DOHH2 (cell line): Measurements from ENCODE around the gene CYP2A13.
"Not testable (repeated sequence)": the region's sequence is repeated elsewhere in the genome, so short reads cannot be mapped to it uniquely, and the experiment has no call there.

Experiments
- H3F3A ChIP-seq: fragments of 200-600 bp; sonication (generic), shearing (Covaris generic); 2 replicates; pipeline ENCODE4 v1.6.0; 2016; ENCODE audit warnings: antibody characterized with exemption, mild to moderate bottlenecking; ENCODE audit not compliant: control insufficient read depth, insufficient read depth
- H3K27ac ChIP-seq: fragments of 200-600 bp; sonication (generic); 2 replicates; pipeline ENCODE4 v1.5.1; 2014; ENCODE audit warnings: low read depth, mild to moderate bottlenecking, low read length, moderate library complexity
- H3K27me3 ChIP-seq: fragments of 200-600 bp; sonication (generic); 2 replicates; pipeline ENCODE4 v1.6.1; 2014; ENCODE audit warnings: mild to moderate bottlenecking, low read length, mixed read lengths; ENCODE audit not compliant: control insufficient read depth
- H3K36me3 ChIP-seq: fragments of 200-600 bp; sonication (generic); 2 replicates; pipeline ENCODE4 v1.6.1; 2014; ENCODE audit warnings: mild to moderate bottlenecking, low read length, moderate library complexity, mixed read lengths; ENCODE audit not compliant: control insufficient read depth
- H3K4me1 ChIP-seq: fragments of 200-600 bp; sonication (generic); 2 replicates; pipeline ENCODE4 v1.6.1; 2014; ENCODE audit warnings: mild to moderate bottlenecking, low read length, mixed read lengths; ENCODE audit not compliant: control insufficient read depth
- H3K4me2 ChIP-seq: fragments of 200-600 bp; sonication (generic); 2 replicates; pipeline ENCODE4 v1.6.0; 2014; ENCODE audit warnings: mild to moderate bottlenecking, low read length, moderate library complexity
- H3K4me3 ChIP-seq: fragments of 200-600 bp; sonication (generic); 2 replicates; pipeline ENCODE4 v1.5.1; 2014; ENCODE audit warnings: mild to moderate bottlenecking, low read length, mixed read lengths
- H3K79me2 ChIP-seq: fragments of 200-600 bp; sonication (generic); 2 replicates; pipeline ENCODE4 v1.6.1; 2014; ENCODE audit warnings: mild to moderate bottlenecking, low read length, mixed read lengths; ENCODE audit not compliant: control insufficient read depth
- H3K9me2 ChIP-seq: fragments of 200-600 bp; sonication (generic); replicated peaks from 2 replicates; pipeline ENCODE4 v1.6.1; 2014; ENCODE audit warnings: mild to moderate bottlenecking, low read length, mixed read lengths; ENCODE audit not compliant: control insufficient read depth
- H3K9me3 ChIP-seq: fragments of 200-600 bp; sonication (generic); 2 replicates; pipeline ENCODE4 v1.6.1; 2014; ENCODE audit warnings: antibody characterized with exemption, low read length, mixed read lengths; ENCODE audit not compliant: control insufficient read depth, insufficient read depth
- H4K20me1 ChIP-seq: fragments of 200-600 bp; sonication (generic); 2 replicates; pipeline ENCODE4 v1.6.0; 2014; ENCODE audit warnings: low read depth, mild to moderate bottlenecking, antibody characterized with exemption, low read length, moderate library complexity; ENCODE audit not compliant: control insufficient read depth, insufficient read depth
- EZH2phosphoT487 ChIP-seq: fragments of 200-600 bp; sonication (generic); IDR thresholded peaks from 2 replicates; pipeline ENCODE4 v1.6.1; 2017; ENCODE audit warnings: borderline replicate concordance, mild to moderate bottlenecking, antibody characterized with exemption, low read length, moderate library complexity, mixed read lengths
- TF ChIP-seq, protein P1 (sequence below): fragments of 200-600 bp; sonication (generic); IDR thresholded peaks from one replicate; pipeline ENCODE4 v1.5.1; 2014; ENCODE audit warnings: antibody characterized with exemption, mild to moderate bottlenecking, low read depth, low read length; ENCODE audit not compliant: poor library complexity, severe bottlenecking

CYP2A13 gene

DNA sequence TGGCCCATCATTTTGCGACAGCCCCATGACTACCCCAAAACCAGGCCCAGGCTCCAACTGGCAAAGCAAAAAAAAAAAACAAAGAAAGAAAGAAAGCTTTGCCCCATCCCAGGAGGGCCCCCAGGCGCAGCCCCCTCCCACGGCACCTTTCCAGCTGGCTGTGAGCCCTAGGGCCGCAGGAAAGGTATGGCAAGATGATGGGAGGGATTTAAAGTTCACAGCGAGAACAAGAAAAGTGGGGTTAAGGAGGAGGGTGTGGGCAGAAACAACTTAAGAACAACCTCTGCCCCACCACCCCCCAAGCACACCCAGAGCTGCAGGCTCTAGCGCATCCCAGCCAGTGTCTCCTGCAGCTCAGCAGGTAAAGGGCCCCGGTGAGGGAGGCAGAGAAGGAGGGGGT lies 25.9 kb downstream of the CYP2A13 start, which contains the start of gene CYP2F1:
Gene CYP2F1, plus strand, starts transcription at position 301 of the 400 bp plus-strand sequence. CDS start 1,757 bp downstream, outside the sequence.
- Histone ChIP-seq H3K27ac (no peak within 1 kb of the TSS), H3K4me1 (no peaks in the 10 kb centered on the region), H3K4me2 (no peak within 1 kb of the TSS), H3K9me2 (no peaks in the 10 kb centered on the region), H3K4me3 (no peak within 1 kb of the TSS), H3K79me2 (no peaks in the 10 kb centered on the region), H3K9me3 (no peaks in the 10 kb centered on the region), H3F3A (no peaks in the 10 kb centered on the region), H4K20me1 (no peaks in the 10 kb centered on the region), H3K36me3 (no peaks in the 10 kb centered on the region), H3K27me3 (no peaks in the 10 kb centered on the region)
- no peak for TF ChIP-seq EZH2phosphoT487
- TF ChIP-seq, protein P1, sequence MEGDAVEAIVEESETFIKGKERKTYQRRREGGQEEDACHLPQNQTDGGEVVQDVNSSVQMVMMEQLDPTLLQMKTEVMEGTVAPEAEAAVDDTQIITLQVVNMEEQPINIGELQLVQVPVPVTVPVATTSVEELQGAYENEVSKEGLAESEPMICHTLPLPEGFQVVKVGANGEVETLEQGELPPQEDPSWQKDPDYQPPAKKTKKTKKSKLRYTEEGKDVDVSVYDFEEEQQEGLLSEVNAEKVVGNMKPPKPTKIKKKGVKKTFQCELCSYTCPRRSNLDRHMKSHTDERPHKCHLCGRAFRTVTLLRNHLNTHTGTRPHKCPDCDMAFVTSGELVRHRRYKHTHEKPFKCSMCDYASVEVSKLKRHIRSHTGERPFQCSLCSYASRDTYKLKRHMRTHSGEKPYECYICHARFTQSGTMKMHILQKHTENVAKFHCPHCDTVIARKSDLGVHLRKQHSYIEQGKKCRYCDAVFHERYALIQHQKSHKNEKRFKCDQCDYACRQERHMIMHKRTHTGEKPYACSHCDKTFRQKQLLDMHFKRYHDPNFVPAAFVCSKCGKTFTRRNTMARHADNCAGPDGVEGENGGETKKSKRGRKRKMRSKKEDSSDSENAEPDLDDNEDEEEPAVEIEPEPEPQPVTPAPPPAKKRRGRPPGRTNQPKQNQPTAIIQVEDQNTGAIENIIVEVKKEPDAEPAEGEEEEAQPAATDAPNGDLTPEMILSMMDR: no peak

DNA sequence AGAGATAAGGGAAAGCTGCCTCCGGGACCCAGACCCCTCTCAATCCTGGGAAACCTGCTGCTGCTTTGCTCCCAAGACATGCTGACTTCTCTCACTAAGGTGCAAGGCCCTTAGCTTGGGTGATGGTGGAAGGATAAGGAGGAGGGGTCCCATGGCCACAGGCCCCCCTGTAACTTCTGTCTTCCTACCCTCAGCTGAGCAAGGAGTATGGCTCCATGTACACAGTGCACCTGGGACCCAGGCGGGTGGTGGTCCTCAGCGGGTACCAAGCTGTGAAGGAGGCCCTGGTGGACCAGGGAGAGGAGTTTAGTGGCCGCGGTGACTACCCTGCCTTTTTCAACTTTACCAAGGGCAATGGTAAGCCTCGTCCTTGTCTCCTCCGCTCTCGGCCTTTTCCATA lies 28.0 kb downstream of the CYP2A13 start:
- Histone ChIP-seq H3K79me2 (no peaks in the 10 kb centered on the region), H3K9me3 (no peaks in the 10 kb centered on the region), H3K4me3 (no peak overlapping the region), H3K27ac (no peak overlapping the region), H3K36me3 (no peaks in the 10 kb centered on the region), H3K4me2 (no peak overlapping the region), H4K20me1 (no peaks in the 10 kb centered on the region), H3F3A (no peaks in the 10 kb centered on the region), H3K4me1 (no peaks in the 10 kb centered on the region), H3K9me2 (no peaks in the 10 kb centered on the region), H3K27me3 (no peaks in the 10 kb centered on the region)
- no peak for TF ChIP-seq EZH2phosphoT487
- TF ChIP-seq, protein P1: no peak

DNA sequence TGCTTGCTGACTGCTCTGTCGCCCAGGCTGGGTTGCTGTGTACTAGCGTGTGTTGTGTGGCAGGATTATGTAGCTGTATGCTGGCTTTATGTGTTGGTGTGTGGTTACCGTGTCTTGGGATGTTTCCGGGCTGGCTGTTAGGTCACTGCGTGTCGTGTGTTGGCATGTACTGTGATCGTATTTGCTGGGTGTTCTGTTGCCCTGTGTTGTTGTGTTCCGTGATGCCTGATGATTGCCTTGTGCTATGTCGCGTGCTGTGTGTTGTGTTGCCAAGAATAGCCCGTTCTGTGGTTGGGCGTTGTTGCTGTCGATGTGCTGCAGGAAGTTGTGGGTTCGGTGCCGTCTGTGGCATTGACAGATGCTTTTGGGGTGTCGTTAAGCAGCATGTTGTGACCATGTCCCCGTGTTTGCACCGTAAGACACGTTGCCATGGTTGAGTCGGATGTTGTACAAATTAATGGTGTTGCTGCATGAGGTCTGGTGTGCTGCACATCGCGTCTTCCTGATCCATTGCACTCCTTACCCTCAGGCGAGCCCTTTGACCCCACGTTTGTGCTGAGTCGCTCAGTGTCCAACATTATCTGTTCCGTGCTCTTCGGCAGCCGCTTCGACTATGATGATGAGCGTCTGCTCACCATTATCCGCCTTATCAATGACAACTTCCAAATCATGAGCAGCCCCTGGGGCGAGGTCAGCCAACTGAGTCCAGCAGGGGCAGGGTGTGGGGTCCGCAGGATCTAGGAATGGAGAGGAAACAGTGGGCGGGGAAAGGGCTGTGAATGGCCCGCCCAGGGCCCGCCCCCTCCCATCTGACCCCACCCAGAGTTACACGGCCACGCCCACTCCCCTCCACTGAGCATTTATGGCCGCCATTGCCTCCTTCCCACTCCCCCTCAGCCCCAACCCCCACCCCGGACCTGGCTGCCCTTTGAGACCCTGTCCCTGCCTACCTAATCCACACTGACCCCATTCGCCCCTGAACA lies 33.0 kb downstream of the CYP2A13 start:
- H3K9me2 ChIP-seq, H3K36me3 ChIP-seq, H4K20me1 ChIP-seq, H3K27me3 ChIP-seq, H3K4me3 ChIP-seq, H3F3A ChIP-seq, H3K4me1 ChIP-seq, H3K9me3 ChIP-seq, H3K27ac ChIP-seq, H3K4me2 ChIP-seq, H3K79me2 ChIP-seq: not testable (repeated sequence)

DNA sequence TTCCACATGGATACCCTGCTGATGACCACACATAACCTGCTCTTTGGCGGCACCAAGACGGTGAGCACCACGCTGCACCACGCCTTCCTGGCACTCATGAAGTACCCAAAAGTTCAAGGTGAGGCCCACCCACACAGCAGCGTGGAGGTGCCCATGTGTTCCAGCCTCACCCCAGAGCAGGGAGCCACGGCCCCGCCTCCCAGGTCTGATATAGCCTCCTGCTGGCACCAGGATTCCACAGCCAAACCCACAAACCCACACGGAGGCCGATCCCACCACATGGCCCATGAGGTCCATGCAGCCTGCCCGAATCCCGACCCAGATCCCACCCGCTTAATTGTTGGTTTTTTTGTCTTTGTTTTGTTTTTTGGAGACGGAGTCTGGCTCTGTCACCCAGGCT lies 34.6 kb downstream of the CYP2A13 start:
- H3K79me2 ChIP-seq, H3K4me3 ChIP-seq, H3F3A ChIP-seq, H3K36me3 ChIP-seq, H3K27me3 ChIP-seq, H4K20me1 ChIP-seq, H3K4me1 ChIP-seq, H3K27ac ChIP-seq, H3K9me2 ChIP-seq, H3K4me2 ChIP-seq, H3K9me3 ChIP-seq: not testable (repeated sequence)
